Activated CD8-positive, alpha-beta memory T cell treated with anti-CD3 and anti-CD28 coated beads, Interleukin-2, amount 10 ng/mL, durations not matched to agents 7 days and 5 days (primary cell): ENCODE measurements around the gene CROT. TPM values are rescaled to one million over a fixed set of nuclear protein-coding genes. Genes with fewer than 3 reads are reported as not detected.

Experiments used
- ATAC-seq: fragments of 150-1000 bp; cut with Tn5 transposase; one replicate; pipeline ENCODE4 v1.10.0; 2021; ENCODE audit warnings: moderate library complexity
- CTCF ChIA-PET: fragments of 350-600 bp; sonication (Branson Sonifier 250); formaldehyde crosslinking; loops from one replicate; lab custom pipeline; 2021; ENCODE audit warnings: antibody characterized with exemption; lab: Charles Lee
- DNase-seq: peaks from one replicate; pipeline ENCODE4 v3.0.0-alpha.2; 2020
- H3K27ac Mint-ChIP-seq: one replicate; pipeline ENCODE4 v1.8.0; 2021; ENCODE audit warnings: mild to moderate bottlenecking, mixed read lengths
- H3K27me3 Mint-ChIP-seq: one replicate; pipeline ENCODE4 v1.8.0; 2021; ENCODE audit warnings: mixed read lengths
- H3K36me3 Mint-ChIP-seq: one replicate; pipeline ENCODE4 v1.8.0; 2021; ENCODE audit warnings: mild to moderate bottlenecking, mixed read lengths
- H3K4me1 Mint-ChIP-seq: one replicate; pipeline ENCODE4 v1.8.0; 2021; ENCODE audit warnings: mixed read lengths
- H3K4me3 Mint-ChIP-seq: one replicate; pipeline ENCODE4 v1.8.0; 2021; ENCODE audit warnings: mild to moderate bottlenecking, moderate library complexity, mixed read lengths
- H3K9me3 Mint-ChIP-seq: one replicate; pipeline ENCODE4 v1.8.0; 2022; ENCODE audit warnings: low read depth, mixed read lengths
- total RNA-seq, 2 experiments: library from RNA; stranded (reverse); gene quantifications; one replicate each; pipeline ENCODE4 v1.2.3, GENCODE V29; 2021

CROT gene
- total RNA-seq, 2 experiments from 2014 or later = 10.3 to 11.5 TPM

- H3K4me1 Mint-ChIP-seq = no peaks in the 10 kb centered on the region
- DNase-seq = no peak
Measured at GRCh38 chr7:87435546-87435945, 90.1 kb downstream of the CROT start.

GRCh38 chr7:87445897-87446296 is 100.4 kb downstream of the CROT start:
- no peak for ATAC-seq
- no peak for DNase-seq
- Mint-ChIP-seq H3K4me1 (peaks cover 3% of the 10 kb centered on the region), H3K36me3 (no peaks in the 10 kb centered on the region), H3K4me3 (no peak overlapping the region), H3K27me3 (peaks cover 28% of the 10 kb centered on the region), H3K9me3 (no peaks in the 10 kb centered on the region), H3K27ac (no peak overlapping the region)
- CTCF ChIA-PET = interaction anchor here (1.7 kb wide), 1 partner anchor 28 kb away, joined by 4 read pairs; no protein-coding TSS in a partner anchor

More at GRCh38 chr7:87435546-87435945, 90.1 kb downstream of the CROT start:
- no peak for ATAC-seq
- Mint-ChIP-seq H3K9me3 (no peaks in the 10 kb centered on the region), H3K4me3 (no peak overlapping the region), H3K36me3 (no peaks in the 10 kb centered on the region), H3K27me3 (peaks cover 4% of the 10 kb centered on the region), H3K27ac (no peak overlapping the region)
- CTCF ChIA-PET = no interaction called here

GRCh38 chr7:87447116-87447635 is 101.7 kb downstream of the CROT start:
- Mint-ChIP-seq H3K36me3 (no peaks in the 10 kb centered on the region), H3K9me3 (no peaks in the 10 kb centered on the region), H3K27me3 (peaks cover 28% of the 10 kb centered on the region), H3K27ac (no peak overlapping the region), H3K4me1 (peaks cover 3% of the 10 kb centered on the region), H3K4me3 (no peak overlapping the region)
- no peak for DNase-seq
- no peak for ATAC-seq
- CTCF ChIA-PET = interaction anchor here (1.7 kb wide), 1 partner anchor 30 kb away, joined by 4 read pairs; no protein-coding TSS in a partner anchor

- Mint-ChIP-seq H3K27me3 (peaks cover 20% of the 10 kb centered on the region), H3K9me3 (no peaks in the 10 kb centered on the region), H3K4me1 (peaks cover 3% of the 10 kb centered on the region), H3K4me3 (no peak overlapping the region), H3K36me3 (no peaks in the 10 kb centered on the region), H3K27ac (no peak overlapping the region)
- ATAC-seq (no peak), DNase-seq (no peak)
- CTCF ChIA-PET = interaction anchor here (1.1 kb wide), 1 partner anchor 136 kb away, joined by 3 read pairs; no protein-coding TSS in a partner anchor
Measured at GRCh38 chr7:87448388-87448787, 102.9 kb downstream of the CROT start.

Other genes starting within 250 kb of the CROT start
- gene DMTF1, start 193.2 kb upstream of the CROT start, total RNA-seq = 100 to 1,000 TPM; 104 to 121 TPM
- 10 to 100 TPM; 32.2 to 42.3 TPM for gene TMEM243, start 125.9 kb upstream of the CROT start, total RNA-seq
- gene ABCB4, start 130.0 kb downstream of the CROT start, total RNA-seq = under 1 TPM in 1 of 2 experiments, not detected in 1; 0.07 TPM